Vagina (tissue), 2 donors: ENCODE data around the gene AACS.

ENCODE experiments used
- POLR2A ChIP-seq, 2 donors: fragments of 450-650 bp; IDR thresholded peaks; one replicate each; pipeline ENCODE4 v1.6.1; 2017; ENCODE audit warnings: antibody characterized with exemption in 2 of 2, mild to moderate bottlenecking in 2 of 2, moderate library complexity in 2 of 2
- TF ChIP-seq, protein P1 (sequence below), 3 experiments: fragments of 450-650 bp in 2 of 3; fragments of 200-600 bp in 1 of 3; sonication (generic) in 1 of 3; IDR thresholded peaks; one replicate each; pipeline ENCODE4 v1.5.1; 2017 to 2019; ENCODE audit warnings: antibody characterized with exemption in 3 of 3, mild to moderate bottlenecking in 2 of 3, moderate library complexity in 2 of 3

DNA sequence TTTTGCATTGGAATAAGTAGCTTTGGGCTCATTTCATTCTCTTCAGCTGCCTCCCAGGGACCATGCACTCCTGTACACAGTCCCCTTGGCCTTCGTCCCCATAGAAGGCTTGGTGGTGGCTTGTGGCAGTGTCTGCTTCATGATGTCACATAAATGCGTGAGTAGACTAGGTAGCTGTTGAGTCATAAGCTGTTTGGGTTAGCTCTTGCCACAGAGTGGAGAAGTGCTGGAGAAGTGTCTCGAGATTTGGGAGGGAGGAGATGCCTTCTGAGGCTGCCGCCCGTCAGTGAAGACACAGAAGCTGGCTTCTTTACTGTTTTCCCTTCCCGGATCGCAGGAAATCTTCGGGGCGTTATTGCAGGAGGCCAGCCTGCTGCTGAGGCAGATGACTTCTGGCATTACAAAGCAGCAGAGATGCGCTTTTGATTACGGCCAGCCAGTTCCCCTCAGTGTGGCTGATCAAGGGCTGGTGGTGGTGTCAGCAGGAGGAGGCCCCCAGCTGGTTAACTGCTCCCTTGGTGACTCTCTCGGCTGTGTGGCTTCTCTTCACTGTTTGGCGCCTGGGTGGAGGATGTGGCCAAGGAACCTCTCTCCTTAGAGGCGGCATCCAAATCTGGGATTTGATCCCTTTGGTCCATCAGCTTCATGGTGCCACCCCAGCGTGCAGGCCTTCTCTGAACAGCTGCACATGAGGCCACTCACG, 67.6 kb downstream of the AACS start:
- TF ChIP-seq POLR2A (IDR thresholded peaks at IDR 0.05) = no peak
- TF ChIP-seq, protein P1, sequence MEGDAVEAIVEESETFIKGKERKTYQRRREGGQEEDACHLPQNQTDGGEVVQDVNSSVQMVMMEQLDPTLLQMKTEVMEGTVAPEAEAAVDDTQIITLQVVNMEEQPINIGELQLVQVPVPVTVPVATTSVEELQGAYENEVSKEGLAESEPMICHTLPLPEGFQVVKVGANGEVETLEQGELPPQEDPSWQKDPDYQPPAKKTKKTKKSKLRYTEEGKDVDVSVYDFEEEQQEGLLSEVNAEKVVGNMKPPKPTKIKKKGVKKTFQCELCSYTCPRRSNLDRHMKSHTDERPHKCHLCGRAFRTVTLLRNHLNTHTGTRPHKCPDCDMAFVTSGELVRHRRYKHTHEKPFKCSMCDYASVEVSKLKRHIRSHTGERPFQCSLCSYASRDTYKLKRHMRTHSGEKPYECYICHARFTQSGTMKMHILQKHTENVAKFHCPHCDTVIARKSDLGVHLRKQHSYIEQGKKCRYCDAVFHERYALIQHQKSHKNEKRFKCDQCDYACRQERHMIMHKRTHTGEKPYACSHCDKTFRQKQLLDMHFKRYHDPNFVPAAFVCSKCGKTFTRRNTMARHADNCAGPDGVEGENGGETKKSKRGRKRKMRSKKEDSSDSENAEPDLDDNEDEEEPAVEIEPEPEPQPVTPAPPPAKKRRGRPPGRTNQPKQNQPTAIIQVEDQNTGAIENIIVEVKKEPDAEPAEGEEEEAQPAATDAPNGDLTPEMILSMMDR (IDR thresholded peaks at IDR 0.05) = no peak
